Urinary bladder (tissue), 4 donors: Measurements from ENCODE around the gene SF3B1. TPM values are rescaled to one million over a fixed set of nuclear protein-coding genes. Genes with fewer than 3 reads are reported as not detected.
"Not testable (repeated sequence)": the region's sequence is repeated elsewhere in the genome, so short reads cannot be mapped to it uniquely, and the experiment has no call there.

Experiments
- DNase-seq: peaks from one replicate; pipeline ENCODE4 v3.0.0-alpha.2; 2015; ENCODE audit errors: extremely low spot score
- H3K27ac ChIP-seq: one replicate; pipeline ENCODE4 v1.5.1; 2013; ENCODE audit warnings: low read depth, mild to moderate bottlenecking, moderate library complexity
- H3K36me3 ChIP-seq: one replicate; pipeline ENCODE4 v1.6.1; 2013; ENCODE audit warnings: mild to moderate bottlenecking, moderate library complexity; ENCODE audit not compliant: insufficient read depth
- H3K4me1 ChIP-seq: one replicate; pipeline ENCODE4 v1.6.1; 2013; ENCODE audit warnings: mild to moderate bottlenecking, moderate library complexity; ENCODE audit not compliant: insufficient read depth
- H3K4me3 ChIP-seq: one replicate; pipeline ENCODE4 v1.5.1; 2013; ENCODE audit warnings: low read depth, low read length
- WGBS: extraction: QIAGEN DNeasy Blood & Tissue Kit; methylation state at CpG from one replicate; pipeline ENCODE4 v1.1.7; 2013; 5-methylcytosine and 5-hydroxymethylcytosine counted together
- polyA plus RNA-seq: library from polyadenylated mRNA; stranded (reverse); fragments of 200-250 nt; gene quantifications from one replicate; pipeline ENCODE4 v1.2.3, GENCODE V29; 2013
- total RNA-seq: library from RNA; depleted of rRNA; stranded (reverse); fragments of >200 nt; gene quantifications from one replicate; pipeline ENCODE4 v1.2.3, GENCODE V29; 2014
- donor health status: healthy with polysubstance abuse.
- donor health status: healthy.

The SF3B1 gene, protein sequence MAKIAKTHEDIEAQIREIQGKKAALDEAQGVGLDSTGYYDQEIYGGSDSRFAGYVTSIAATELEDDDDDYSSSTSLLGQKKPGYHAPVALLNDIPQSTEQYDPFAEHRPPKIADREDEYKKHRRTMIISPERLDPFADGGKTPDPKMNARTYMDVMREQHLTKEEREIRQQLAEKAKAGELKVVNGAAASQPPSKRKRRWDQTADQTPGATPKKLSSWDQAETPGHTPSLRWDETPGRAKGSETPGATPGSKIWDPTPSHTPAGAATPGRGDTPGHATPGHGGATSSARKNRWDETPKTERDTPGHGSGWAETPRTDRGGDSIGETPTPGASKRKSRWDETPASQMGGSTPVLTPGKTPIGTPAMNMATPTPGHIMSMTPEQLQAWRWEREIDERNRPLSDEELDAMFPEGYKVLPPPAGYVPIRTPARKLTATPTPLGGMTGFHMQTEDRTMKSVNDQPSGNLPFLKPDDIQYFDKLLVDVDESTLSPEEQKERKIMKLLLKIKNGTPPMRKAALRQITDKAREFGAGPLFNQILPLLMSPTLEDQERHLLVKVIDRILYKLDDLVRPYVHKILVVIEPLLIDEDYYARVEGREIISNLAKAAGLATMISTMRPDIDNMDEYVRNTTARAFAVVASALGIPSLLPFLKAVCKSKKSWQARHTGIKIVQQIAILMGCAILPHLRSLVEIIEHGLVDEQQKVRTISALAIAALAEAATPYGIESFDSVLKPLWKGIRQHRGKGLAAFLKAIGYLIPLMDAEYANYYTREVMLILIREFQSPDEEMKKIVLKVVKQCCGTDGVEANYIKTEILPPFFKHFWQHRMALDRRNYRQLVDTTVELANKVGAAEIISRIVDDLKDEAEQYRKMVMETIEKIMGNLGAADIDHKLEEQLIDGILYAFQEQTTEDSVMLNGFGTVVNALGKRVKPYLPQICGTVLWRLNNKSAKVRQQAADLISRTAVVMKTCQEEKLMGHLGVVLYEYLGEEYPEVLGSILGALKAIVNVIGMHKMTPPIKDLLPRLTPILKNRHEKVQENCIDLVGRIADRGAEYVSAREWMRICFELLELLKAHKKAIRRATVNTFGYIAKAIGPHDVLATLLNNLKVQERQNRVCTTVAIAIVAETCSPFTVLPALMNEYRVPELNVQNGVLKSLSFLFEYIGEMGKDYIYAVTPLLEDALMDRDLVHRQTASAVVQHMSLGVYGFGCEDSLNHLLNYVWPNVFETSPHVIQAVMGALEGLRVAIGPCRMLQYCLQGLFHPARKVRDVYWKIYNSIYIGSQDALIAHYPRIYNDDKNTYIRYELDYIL
- total RNA-seq (622 TPM), polyA plus RNA-seq (136 TPM)

GRCh38 chr2:197434541-197435513, at the start of gene SF3B1:
Gene SF3B1 (minus strand): TSS chr2:197435028. CDS start chr2:197434999, 29 bp downstream.
- H3K36me3 ChIP-seq = no peaks in the 10 kb centered on the region
- DNase-seq = peak; percentile 95
- WGBS = under 1% methylated on average over 74 of the region's 74 CpGs

GRCh38 chr2:197484248-197484647, 49.4 kb upstream of the SF3B1 start:
- not testable (repeated sequence) for H3K4me1 ChIP-seq, H3K27ac ChIP-seq, H3K4me3 ChIP-seq, H3K36me3 ChIP-seq, DNase-seq
- WGBS = 99% methylated on average over 3 of the region's 3 CpGs

More at GRCh38 chr2:197434541-197435513, at the start of gene SF3B1:
- Histone ChIP-seq H3K27ac (peak within 1 kb of the TSS; percentile 96), H3K4me3 (peak within 1 kb of the TSS; percentile 91), H3K4me1 (no peaks in the 10 kb centered on the region)

GRCh38 chr2:197480165-197481036, 45.6 kb upstream of the SF3B1 start:
- 91% methylated on average over 9 of the region's 9 CpGs for WGBS
- no peak overlapping the region for H3K4me3 ChIP-seq
- no peak overlapping the region for H3K27ac ChIP-seq
- H3K4me1 ChIP-seq = no peaks in the 10 kb centered on the region
- H3K36me3 ChIP-seq = peaks cover 4% of the 10 kb centered on the region
- no peak for DNase-seq

DNA sequence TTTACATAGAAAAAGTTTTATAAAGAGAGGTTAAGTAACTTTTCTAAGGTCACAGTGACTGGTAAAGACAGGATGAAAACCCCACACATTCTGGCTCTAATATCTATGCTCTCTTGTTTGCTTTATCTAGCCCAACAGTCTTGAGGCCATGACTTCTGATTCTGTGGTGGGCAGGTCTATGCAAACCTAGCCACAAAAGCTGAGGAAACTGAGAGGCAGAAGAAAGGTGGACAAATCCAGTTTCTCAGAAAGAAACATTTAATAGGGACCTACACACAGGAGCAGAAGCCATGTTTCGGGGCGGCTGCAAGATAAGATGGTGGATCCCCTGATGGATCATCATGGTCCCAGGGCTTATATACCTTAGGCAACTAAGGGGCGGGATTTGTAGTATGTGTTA, 43.0 kb upstream of the SF3B1 start:
- no peaks in the 10 kb centered on the region for H3K4me1 ChIP-seq
- H3K4me3 ChIP-seq = no peak overlapping the region
- H3K36me3 ChIP-seq = peaks cover 2% of the 10 kb centered on the region
- WGBS = 97% methylated on average over 3 of the region's 3 CpGs
- DNase-seq = no peak
- H3K27ac ChIP-seq = no peak overlapping the region

- H3K4me3 ChIP-seq = no peak overlapping the region
- WGBS = 96% methylated on average over 5 of the region's 5 CpGs
- peaks cover 10% of the 10 kb centered on the region for H3K36me3 ChIP-seq
- DNase-seq = no peak
- H3K27ac ChIP-seq = no peak overlapping the region
- H3K4me1 ChIP-seq = no peaks in the 10 kb centered on the region
These were observed 37.3 kb upstream of the SF3B1 start for GRCh38 chr2:197472166-197472565.

DNA sequence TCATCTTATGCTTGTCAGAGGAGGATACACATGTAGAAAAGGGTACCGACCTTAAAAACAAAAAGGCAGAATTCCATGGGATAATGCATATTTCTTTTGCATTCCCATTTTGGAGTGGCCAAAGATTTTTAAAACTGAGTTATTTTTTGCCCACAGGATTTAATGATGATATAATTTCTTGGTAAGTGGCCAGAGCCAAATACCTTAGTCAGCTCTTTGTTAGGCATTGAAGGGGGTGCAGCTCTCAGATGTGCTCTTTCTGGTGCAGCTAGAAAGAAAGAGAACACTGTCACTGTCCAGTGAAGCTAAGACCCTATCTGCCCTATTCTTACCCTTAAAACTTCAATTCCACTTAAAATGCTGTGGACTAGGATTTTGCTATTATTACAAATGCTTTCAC, 29.3 kb upstream of the SF3B1 start:
- H3K4me1 ChIP-seq = no peaks in the 10 kb centered on the region
- H3K4me3 ChIP-seq = no peak overlapping the region
- DNase-seq = no peak
- peaks cover 5% of the 10 kb centered on the region for H3K36me3 ChIP-seq
- WGBS = 46% methylated on average over 1 of the region's 1 CpG
- no peak overlapping the region for H3K27ac ChIP-seq

GRCh38 chr2:197461057-197461456, 26.2 kb upstream of the SF3B1 start:
- Histone ChIP-seq H3K27ac (peak overlapping the region; percentile 10), H3K4me1 (no peaks in the 10 kb centered on the region), H3K4me3 (no peak overlapping the region), H3K36me3 (peaks cover 5% of the 10 kb centered on the region)
- DNase-seq = no peak
- WGBS = 78% methylated on average over 2 of the region's 2 CpGs

GRCh38 chr2:197460649-197461048, 25.8 kb upstream of the SF3B1 start:
- Histone ChIP-seq H3K4me1 (no peaks in the 10 kb centered on the region), H3K36me3 (peaks cover 5% of the 10 kb centered on the region), H3K4me3 (no peak overlapping the region), H3K27ac (no peak overlapping the region)
- 60% methylated on average over 4 of the region's 4 CpGs for WGBS
- no peak for DNase-seq

- 94% methylated on average over 1 of the region's 1 CpG for WGBS
- Histone ChIP-seq H3K4me1 (no peaks in the 10 kb centered on the region), H3K4me3 (no peak overlapping the region), H3K27ac (no peak overlapping the region), H3K36me3 (no peaks in the 10 kb centered on the region)
- DNase-seq = no peak
These were observed 20.6 kb upstream of the SF3B1 start for GRCh38 chr2:197455428-197455827.

DNA sequence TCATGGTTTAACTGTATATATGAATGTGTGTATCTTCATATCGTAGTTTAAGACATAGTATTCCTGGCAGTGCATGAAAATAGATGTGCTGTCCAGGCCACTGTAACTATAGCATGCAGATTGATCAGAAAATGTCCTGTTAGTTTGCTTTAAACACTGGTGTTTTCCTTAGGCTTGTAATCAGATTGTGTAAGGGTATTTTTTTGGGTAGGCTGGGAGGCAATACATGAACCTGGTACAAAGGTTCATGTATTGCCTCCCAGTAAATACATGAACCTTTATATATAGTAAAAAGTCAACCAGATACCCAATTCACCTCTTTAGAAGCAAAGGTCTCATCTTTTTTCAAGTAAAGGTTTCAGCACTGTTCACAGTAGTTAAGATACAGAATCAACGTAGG, 20.1 kb upstream of the SF3B1 start:
- DNase-seq = no peak
- H3K4me1 ChIP-seq = no peaks in the 10 kb centered on the region
- H3K27ac ChIP-seq = no peak overlapping the region
- no peaks in the 10 kb centered on the region for H3K36me3 ChIP-seq
- WGBS = 86% methylated on average over 2 of the region's 2 CpGs
- H3K4me3 ChIP-seq = no peak overlapping the region

DNA sequence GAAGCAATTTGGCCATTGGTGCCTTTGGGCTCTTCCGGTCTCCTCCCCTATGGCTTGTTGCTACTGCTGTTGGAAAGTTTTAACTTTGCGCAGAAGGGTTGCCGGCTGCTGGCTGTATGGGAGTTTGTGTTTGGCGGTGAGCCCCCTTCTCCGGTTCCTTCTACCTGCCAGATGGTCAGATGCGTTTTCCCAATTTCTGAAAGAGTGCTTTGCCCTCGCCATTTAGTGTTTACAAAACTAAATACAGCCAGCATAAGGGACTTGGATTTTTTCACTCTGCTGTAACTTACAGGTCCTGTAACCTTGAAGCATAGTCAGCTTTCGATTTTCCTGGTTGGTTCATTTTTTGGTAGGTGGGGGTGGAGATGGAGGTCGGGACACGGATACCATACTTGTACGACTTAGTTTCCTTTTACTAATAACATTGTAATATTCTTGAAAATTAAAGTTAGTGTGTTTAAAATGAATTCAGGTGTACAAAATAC, 19.1 kb upstream of the SF3B1 start:
- Histone ChIP-seq H3K36me3 (no peaks in the 10 kb centered on the region), H3K4me3 (peak overlapping the region; percentile 66), H3K27ac (peak overlapping the region; percentile 98), H3K4me1 (no peaks in the 10 kb centered on the region)
- DNase-seq = peak; percentile 65
- under 1% methylated on average over 11 of the region's 11 CpGs for WGBS
